Ishikawa (cell line): ENCODE results near the gene TADA2B.

Experiments
- CEBPB ChIP-seq: IDR thresholded peaks from 2 replicates; pipeline ENCODE4 v1.6.1; 2012
- CREB1 ChIP-seq: IDR thresholded peaks from 2 replicates; pipeline ENCODE4 v1.6.1; 2012; ENCODE audit warnings: low read depth
- EGR1 ChIP-seq: IDR thresholded peaks from 2 replicates; pipeline ENCODE4 v1.6.1; 2012
- EP300 ChIP-seq: IDR thresholded peaks from 2 replicates; pipeline ENCODE4 v1.6.1; 2012; ENCODE audit warnings: borderline replicate concordance
- FOXM1 ChIP-seq: IDR thresholded peaks from 2 replicates; pipeline ENCODE4 v1.6.1; 2012; ENCODE audit warnings: low read depth, borderline replicate concordance
- NFIC ChIP-seq: IDR thresholded peaks from 2 replicates; pipeline ENCODE4 v1.6.1; 2012
- RAD21 ChIP-seq: IDR thresholded peaks from 2 replicates; pipeline ENCODE4 v1.6.1; 2012; ENCODE audit warnings: low read depth
- TAF1 ChIP-seq: IDR thresholded peaks from 2 replicates; pipeline ENCODE4 v1.6.1; 2012; ENCODE audit warnings: low read depth, mild to moderate bottlenecking
- TCF12 ChIP-seq: IDR thresholded peaks from 2 replicates; pipeline ENCODE4 v1.6.1; 2012; ENCODE audit warnings: low read depth
- TEAD4 ChIP-seq: IDR thresholded peaks from 2 replicates; pipeline ENCODE4 v1.6.1; 2012
- YY1 ChIP-seq: IDR thresholded peaks from 2 replicates; pipeline ENCODE4 v1.6.1; 2012; ENCODE audit warnings: low read depth
- ZBTB7A ChIP-seq: IDR thresholded peaks from 2 replicates; pipeline ENCODE4 v1.6.1; 2012; ENCODE audit warnings: low read depth
- TF ChIP-seq, protein P1 (sequence below): IDR thresholded peaks from 2 replicates; pipeline ENCODE4 v1.6.1; 2012
- TF ChIP-seq, protein P2 (sequence below): IDR thresholded peaks from 2 replicates; pipeline ENCODE4 v1.6.1; 2012
- TF ChIP-seq, protein P3 (sequence below): IDR thresholded peaks from 2 replicates; pipeline ENCODE4 v1.6.1; 2012; ENCODE audit warnings: low read depth, mild to moderate bottlenecking

TADA2B gene

DNA sequence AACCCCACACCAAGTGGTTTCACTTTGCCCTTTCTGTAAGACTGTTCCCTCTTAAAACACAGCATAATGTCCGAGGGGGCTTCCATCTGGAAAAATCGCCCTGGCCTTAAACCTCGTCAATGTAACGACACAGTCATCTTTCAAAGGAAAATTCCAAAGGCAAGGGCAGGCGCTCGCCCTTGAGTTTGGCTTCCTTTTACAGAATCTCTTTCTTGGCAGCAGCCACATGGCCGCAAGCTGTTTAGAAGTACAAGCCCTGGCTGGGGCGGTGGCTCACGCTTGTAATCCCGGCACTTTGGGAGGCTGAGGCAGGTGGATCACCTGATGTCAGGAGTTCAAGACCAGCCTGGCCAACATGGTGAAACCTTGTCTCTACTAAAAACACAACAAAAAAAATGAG is 51.7 kb downstream of the TADA2B start:
- TF ChIP-seq TAF1: no peak
- TF ChIP-seq, protein P1, sequence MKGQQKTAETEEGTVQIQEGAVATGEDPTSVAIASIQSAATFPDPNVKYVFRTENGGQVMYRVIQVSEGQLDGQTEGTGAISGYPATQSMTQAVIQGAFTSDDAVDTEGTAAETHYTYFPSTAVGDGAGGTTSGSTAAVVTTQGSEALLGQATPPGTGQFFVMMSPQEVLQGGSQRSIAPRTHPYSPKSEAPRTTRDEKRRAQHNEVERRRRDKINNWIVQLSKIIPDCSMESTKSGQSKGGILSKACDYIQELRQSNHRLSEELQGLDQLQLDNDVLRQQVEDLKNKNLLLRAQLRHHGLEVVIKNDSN: no peak
- no peak for TF ChIP-seq EGR1
- TF ChIP-seq, protein P2, sequence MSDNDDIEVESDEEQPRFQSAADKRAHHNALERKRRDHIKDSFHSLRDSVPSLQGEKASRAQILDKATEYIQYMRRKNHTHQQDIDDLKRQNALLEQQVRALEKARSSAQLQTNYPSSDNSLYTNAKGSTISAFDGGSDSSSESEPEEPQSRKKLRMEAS: no peak
- no peak for TF ChIP-seq TCF12
- no peak for TF ChIP-seq RAD21
- no peak for TF ChIP-seq TEAD4
- no peak for TF ChIP-seq NFIC
- TF ChIP-seq FOXM1: no peak
- TF ChIP-seq YY1: no peak
- no peak for TF ChIP-seq CEBPB
- TF ChIP-seq EP300: no peak
- no peak for TF ChIP-seq CREB1
- TF ChIP-seq, protein P3, sequence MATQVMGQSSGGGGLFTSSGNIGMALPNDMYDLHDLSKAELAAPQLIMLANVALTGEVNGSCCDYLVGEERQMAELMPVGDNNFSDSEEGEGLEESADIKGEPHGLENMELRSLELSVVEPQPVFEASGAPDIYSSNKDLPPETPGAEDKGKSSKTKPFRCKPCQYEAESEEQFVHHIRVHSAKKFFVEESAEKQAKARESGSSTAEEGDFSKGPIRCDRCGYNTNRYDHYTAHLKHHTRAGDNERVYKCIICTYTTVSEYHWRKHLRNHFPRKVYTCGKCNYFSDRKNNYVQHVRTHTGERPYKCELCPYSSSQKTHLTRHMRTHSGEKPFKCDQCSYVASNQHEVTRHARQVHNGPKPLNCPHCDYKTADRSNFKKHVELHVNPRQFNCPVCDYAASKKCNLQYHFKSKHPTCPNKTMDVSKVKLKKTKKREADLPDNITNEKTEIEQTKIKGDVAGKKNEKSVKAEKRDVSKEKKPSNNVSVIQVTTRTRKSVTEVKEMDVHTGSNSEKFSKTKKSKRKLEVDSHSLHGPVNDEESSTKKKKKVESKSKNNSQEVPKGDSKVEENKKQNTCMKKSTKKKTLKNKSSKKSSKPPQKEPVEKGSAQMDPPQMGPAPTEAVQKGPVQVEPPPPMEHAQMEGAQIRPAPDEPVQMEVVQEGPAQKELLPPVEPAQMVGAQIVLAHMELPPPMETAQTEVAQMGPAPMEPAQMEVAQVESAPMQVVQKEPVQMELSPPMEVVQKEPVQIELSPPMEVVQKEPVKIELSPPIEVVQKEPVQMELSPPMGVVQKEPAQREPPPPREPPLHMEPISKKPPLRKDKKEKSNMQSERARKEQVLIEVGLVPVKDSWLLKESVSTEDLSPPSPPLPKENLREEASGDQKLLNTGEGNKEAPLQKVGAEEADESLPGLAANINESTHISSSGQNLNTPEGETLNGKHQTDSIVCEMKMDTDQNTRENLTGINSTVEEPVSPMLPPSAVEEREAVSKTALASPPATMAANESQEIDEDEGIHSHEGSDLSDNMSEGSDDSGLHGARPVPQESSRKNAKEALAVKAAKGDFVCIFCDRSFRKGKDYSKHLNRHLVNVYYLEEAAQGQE: no peak

DNA sequence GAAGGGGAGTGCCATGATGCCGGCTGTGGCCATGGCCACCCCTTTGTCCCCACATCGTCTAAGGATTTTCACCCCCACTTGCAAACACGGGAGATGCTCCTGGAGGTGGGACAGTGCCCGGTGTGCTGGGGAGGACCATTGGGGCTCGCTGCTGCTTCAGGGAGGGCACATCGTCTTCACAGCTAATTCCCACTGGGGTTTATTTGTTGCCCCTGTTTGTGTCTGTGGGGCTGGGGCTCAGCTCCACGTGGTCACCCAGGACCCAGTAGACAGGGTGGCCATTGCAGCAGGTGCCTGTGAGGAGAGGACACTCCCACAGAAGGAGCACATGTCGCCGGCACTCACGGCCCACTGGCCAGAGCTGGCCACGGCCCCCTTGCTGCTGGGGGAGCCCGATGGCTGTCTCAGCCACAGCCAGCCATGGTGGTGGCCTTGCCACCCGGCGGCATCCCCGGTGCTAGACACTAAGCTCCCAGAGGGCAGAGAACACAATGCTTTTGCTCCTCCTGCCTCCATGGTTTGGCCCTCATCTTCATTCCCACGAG is 52.5 kb downstream of the TADA2B start:
- no peak for TF ChIP-seq FOXM1
- no peak for TF ChIP-seq TEAD4
- TF ChIP-seq, protein P1: no peak
- TF ChIP-seq, protein P2: no peak
- TF ChIP-seq RAD21: no peak
- no peak for TF ChIP-seq ZBTB7A
- no peak for TF ChIP-seq TAF1
- TF ChIP-seq CREB1: no peak
- TF ChIP-seq, protein P3: no peak
- no peak for TF ChIP-seq EGR1
- TF ChIP-seq YY1: no peak
- TF ChIP-seq TCF12: no peak
- TF ChIP-seq NFIC: no peak
- no peak for TF ChIP-seq EP300
- no peak for TF ChIP-seq CEBPB

DNA sequence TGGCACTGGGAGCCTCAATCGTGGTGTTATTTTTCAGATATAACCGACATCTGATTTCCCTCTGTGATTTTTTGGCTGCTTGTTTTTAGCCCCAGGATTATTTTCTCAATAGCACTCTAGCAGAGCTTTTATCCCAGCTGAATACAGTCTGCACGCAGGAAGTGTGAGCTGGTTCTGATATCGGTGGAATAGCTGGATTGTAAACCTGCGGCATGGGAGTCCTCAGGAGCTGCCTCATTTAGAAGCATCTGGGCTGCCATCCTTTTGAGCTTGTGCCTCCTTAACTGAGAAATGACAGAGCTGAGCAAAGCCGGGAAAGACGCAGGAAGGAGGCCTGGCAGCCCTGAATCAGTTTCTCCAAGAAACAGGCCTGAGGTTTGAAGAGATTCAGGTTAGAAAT is 53.1 kb downstream of the TADA2B start:
- TF ChIP-seq, protein P1: no peak
- TF ChIP-seq TEAD4 (no peak), TAF1 (no peak), YY1 (no peak), EP300 (no peak), NFIC (no peak), CREB1 (no peak), RAD21 (no peak)
- TF ChIP-seq, protein P2: no peak

DNA sequence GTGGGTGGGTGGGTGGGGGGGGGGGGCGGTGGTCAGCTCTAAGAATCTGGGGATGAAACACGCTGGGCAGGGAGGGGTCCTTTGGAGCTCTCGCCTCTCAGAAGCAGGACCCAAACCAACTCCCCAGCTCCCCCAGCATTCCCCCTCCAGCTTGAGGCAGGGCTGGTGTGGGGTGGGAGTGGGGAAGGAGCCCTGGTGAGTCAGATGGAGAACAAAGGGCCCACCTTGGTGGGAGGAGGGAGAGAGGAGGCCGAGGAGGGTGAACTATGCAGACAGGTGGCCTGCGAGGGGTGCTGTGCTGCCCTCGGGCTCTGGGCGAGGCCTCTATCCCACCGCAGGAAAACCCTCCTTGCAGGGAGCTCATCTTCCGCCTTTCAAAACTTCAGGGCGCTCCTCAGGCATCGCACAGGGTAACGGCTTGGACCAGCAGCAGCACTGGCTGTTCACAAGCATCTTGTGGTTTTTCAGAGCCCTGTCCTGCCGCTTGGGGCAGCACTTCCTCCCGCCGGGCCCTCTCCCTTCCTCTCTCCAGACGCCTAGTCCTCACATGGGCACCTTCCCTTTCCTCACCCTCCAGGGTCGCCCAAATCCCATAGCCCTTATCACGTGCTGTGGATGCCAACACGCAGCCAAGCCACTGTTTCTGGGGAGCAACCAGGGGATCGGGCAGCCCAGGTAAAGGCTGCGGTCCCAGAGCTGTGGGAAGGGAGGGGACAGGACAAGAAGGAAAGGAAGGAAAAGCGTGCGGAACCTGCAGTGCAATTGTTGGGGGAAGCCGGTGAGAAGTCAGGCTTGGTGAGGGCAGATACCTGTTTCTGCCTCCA is 58.7 kb downstream of the TADA2B start:
- no peak for TF ChIP-seq CEBPB
- TF ChIP-seq RAD21: no peak
- TF ChIP-seq, protein P1: no peak
- TF ChIP-seq EGR1: no peak
- TF ChIP-seq, protein P3: no peak
- TF ChIP-seq TAF1: no peak
